Activated T-helper 17 cell treated with anti-CD3 and anti-CD28 coated beads, Interleukin-2, amount 50 U/mL, for 72 hours (primary cell): ENCODE results near the gene ZNF697. TPM values are rescaled to one million over a fixed set of nuclear protein-coding genes. Genes with fewer than 3 reads are reported as not detected.
A peak's percentile ranks its signal among the peaks of the same experiment; 100 is the strongest.
"Not testable (repeated sequence)": the region's sequence is repeated elsewhere in the genome, so short reads cannot be mapped to it uniquely, and the experiment has no call there.

ENCODE experiments used
- ATAC-seq: fragments of 150-1000 bp; cut with Tn5 transposase; replicated peaks from 2 replicates; pipeline ENCODE4 v1.10.0; 2021; ENCODE audit warnings: mild to moderate bottlenecking, moderate library complexity
- H3K27ac Mint-ChIP-seq: one replicate; pipeline ENCODE4 v1.8.0; 2022; ENCODE audit warnings: mixed read lengths
- H3K27me3 Mint-ChIP-seq: one replicate; pipeline ENCODE4 v1.8.0; 2022; ENCODE audit warnings: mixed read lengths
- H3K36me3 Mint-ChIP-seq: one replicate; pipeline ENCODE4 v1.8.0; 2022; ENCODE audit warnings: low read depth, mild to moderate bottlenecking, mixed read lengths
- H3K4me1 Mint-ChIP-seq: one replicate; pipeline ENCODE4 v1.8.0; 2022; ENCODE audit warnings: mixed read lengths
- H3K4me3 Mint-ChIP-seq: one replicate; pipeline ENCODE4 v1.8.0; 2022; ENCODE audit warnings: mild to moderate bottlenecking, mixed read lengths
- H3K9me3 Mint-ChIP-seq: one replicate; pipeline ENCODE4 v1.8.0; 2022; ENCODE audit warnings: mixed read lengths
- total RNA-seq, 2 donors: library from RNA; stranded (reverse); gene quantifications; one replicate each; pipeline ENCODE4 v1.2.3, GENCODE V29; 2022

ZNF697 gene
- total RNA-seq, 2 donors from 2014 or later, result 0.06 TPM; not detected in 1

DNA sequence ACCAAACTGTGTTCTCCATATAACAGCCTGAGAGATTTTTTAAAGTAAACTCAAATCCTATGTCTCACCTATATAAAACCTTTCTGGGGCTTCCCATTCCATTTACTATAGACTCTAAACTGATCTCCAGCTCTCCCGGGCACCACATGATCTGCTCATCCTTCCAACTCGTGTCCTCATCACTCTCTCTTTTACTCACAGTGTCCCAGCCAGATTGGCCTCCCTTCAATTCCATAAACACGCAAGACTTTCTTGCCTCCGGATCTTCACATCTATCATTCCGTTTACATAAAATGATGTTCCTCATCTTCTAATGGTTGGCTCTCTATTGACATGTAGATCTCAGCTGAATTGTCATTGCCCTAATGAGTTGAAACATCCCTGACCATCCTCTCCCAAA is 59.4 kb downstream of the ZNF697 start:
- H3K27ac Mint-ChIP-seq, result no peak overlapping the region

DNA sequence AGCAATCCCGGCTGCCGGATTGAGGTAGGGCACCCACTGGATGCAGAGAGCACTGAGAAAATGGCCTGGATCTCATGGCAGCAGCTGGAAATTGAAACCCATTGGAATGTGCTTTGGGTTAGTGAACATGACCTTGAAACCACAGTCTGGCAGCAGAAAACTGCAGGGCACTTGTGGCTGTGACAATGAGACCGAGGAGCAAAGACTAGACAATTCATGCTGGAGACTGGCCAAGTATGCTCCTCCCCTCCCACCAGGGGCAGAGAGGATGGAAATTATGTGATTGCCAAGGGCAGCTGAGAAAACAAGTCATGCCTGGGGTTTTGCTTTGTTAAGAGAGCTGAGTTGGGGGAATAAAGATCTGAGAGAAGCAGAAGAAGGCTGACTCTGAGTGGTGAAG is 60.7 kb downstream of the ZNF697 start:
- Mint-ChIP-seq H3K9me3 (no peaks in the 10 kb centered on the region), H3K4me1 (no peaks in the 10 kb centered on the region), H3K36me3 (no peaks in the 10 kb centered on the region), H3K4me3 (no peak overlapping the region), H3K27ac (no peak overlapping the region), H3K27me3 (peaks cover 9% of the 10 kb centered on the region)
- ATAC-seq, result no peak

More for the DNA sequence above, 59.4 kb downstream of the ZNF697 start:
- Mint-ChIP-seq H3K4me1 (no peaks in the 10 kb centered on the region), H3K27me3 (peaks cover 12% of the 10 kb centered on the region), H3K36me3 (no peaks in the 10 kb centered on the region), H3K9me3 (no peaks in the 10 kb centered on the region), H3K4me3 (no peak overlapping the region)
- ATAC-seq, result no peak

DNA sequence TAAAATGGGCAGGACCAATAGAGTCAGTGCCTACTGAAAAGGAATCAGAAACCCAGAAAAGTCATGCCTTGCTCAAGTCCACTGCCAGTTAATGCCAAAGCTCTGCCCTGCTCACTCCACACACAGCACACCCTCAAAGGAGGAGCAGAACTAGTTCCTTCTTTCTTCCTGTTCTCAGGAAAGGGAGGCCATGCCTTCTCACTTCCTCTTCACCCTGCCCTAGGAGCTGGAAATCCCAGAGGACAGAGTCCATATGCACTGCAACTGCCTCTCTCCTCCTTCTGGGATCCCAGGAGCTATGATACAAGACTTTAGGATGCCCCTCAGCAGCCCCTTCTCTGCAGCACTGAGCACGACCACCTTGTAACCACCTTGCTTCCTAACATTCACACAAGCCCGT is 62.3 kb downstream of the ZNF697 start:
- ATAC-seq, H3K36me3 Mint-ChIP-seq, H3K27ac Mint-ChIP-seq, H3K9me3 Mint-ChIP-seq, H3K4me3 Mint-ChIP-seq, H3K27me3 Mint-ChIP-seq, H3K4me1 Mint-ChIP-seq: not testable (repeated sequence)

DNA sequence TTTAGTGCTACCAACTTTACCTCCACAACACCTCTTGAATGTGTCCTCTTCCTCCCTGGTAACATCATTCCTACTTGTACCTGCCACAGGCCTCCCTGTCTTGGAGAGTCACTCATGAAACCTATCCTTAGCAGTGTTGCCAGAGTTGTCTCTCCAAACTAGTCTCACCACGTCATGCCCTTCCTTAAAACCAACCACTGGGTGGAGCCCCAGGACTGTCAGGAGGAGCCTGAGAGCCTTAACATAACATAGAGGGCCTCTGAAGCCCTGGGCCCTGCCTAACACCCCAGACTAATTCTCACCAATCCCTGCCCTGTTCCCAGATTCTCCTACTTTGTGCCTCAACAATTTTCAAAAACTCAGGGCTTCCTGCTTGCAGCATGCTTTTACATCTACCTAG is 65.3 kb downstream of the ZNF697 start:
- Mint-ChIP-seq H3K9me3 (no peaks in the 10 kb centered on the region), H3K4me1 (no peaks in the 10 kb centered on the region), H3K36me3 (no peaks in the 10 kb centered on the region), H3K27me3 (no peaks in the 10 kb centered on the region), H3K27ac (no peak overlapping the region), H3K4me3 (no peak overlapping the region)
- peak; percentile 43 for ATAC-seq

GRCh38 chr1:119581076-119581475 is 67.0 kb downstream of the ZNF697 start:
- not testable (repeated sequence) for H3K9me3 Mint-ChIP-seq, H3K4me1 Mint-ChIP-seq, H3K4me3 Mint-ChIP-seq, H3K27ac Mint-ChIP-seq, ATAC-seq, H3K36me3 Mint-ChIP-seq, H3K27me3 Mint-ChIP-seq

- H3K27me3 Mint-ChIP-seq, result peaks cover 13% of the 10 kb centered on the region
- no peaks in the 10 kb centered on the region for H3K36me3 Mint-ChIP-seq
- ATAC-seq, result no peak
- H3K4me3 Mint-ChIP-seq, result no peak overlapping the region
- H3K27ac Mint-ChIP-seq, result no peak overlapping the region
- H3K9me3 Mint-ChIP-seq, result peaks cover 4% of the 10 kb centered on the region
- no peaks in the 10 kb centered on the region for H3K4me1 Mint-ChIP-seq
These were observed 74.2 kb downstream of the ZNF697 start for GRCh38 chr1:119573886-119574285.

DNA sequence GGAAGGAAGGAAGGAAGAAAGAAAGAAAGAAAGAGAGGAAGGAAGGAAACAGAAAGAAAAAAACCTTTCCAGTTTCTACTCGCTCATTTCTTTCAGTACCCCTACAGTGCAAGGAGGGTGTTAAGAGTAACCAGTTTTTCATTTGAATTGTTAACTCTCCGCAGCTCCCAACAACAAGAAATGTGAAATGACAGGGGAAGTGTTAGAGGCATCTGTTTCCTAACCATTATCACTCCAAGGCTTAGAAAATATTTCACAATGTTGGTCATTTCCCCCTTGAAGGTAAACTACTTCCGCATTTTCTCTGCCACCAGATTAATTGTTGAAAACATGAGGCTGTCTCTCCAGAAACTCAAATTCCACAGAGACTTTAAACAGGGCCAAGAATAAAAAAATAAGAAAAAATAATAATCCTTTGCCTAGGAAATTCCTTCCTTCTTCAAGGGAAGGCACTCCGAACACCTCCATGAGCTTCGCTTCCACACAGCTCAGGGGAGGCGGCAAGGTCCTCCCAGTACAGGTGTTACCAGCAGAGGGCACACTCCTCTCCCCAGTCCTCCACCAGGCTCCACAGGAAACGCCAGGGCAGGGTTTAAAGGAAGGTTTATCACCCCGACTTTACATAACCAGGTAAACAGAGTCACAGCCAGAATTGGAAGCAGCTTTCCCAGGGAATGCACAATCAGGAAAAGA is 78.0 kb downstream of the ZNF697 start:
- ATAC-seq, H3K9me3 Mint-ChIP-seq, H3K4me3 Mint-ChIP-seq, H3K36me3 Mint-ChIP-seq, H3K27ac Mint-ChIP-seq, H3K4me1 Mint-ChIP-seq: not testable (repeated sequence)
- peaks cover 26% of the 10 kb centered on the region for H3K27me3 Mint-ChIP-seq

Other genes starting within 250 kb of the ZNF697 start
- gene HSD3B2, start 233.1 kb downstream of the ZNF697 start, total RNA-seq, result not detected
- not detected for gene HSD3B1, start 141.1 kb downstream of the ZNF697 start, total RNA-seq
- gene PHGDH, start 63.7 kb upstream of the ZNF697 start, total RNA-seq, result 10 to 100 TPM; 11.6 to 27.5 TPM
- not detected for gene HMGCS2, start 120.6 kb upstream of the ZNF697 start, total RNA-seq
- 1 to 10 TPM in 1 of 2 donors, not detected in 1; 1.4 TPM for gene REG4, start 163.2 kb upstream of the ZNF697 start, total RNA-seq
- not detected for gene ADAM30, start 248.2 kb upstream of the ZNF697 start, total RNA-seq